GM18867 (cell line): ENCODE results near the gene PPP4R4.

Experiments used
- ATAC-seq: cut with Tn5 transposase; IDR thresholded peaks from one replicate; pipeline ENCODE4 v1.9.1; 2021; ENCODE audit warnings: mild to moderate bottlenecking, moderate library complexity; ENCODE audit not compliant: unreplicated experiment

The PPP4R4 gene

GRCh38 chr14:94173885-94174603 is at the start of gene PPP4R4:
PPP4R4 (plus strand) TSS chr14:94174322; CDS start chr14:94174466, 144 bp downstream.
- ATAC-seq = peak; percentile 79

GRCh38 chr14:94124582-94125377 is 49.3 kb upstream of the PPP4R4 start:
- no peak for ATAC-seq

- no peak for ATAC-seq
These were observed 48.3 kb upstream of the PPP4R4 start for GRCh38 chr14:94125659-94126418.

GRCh38 chr14:94126419-94126677 is 47.8 kb upstream of the PPP4R4 start:
- no peak for ATAC-seq

- ATAC-seq = no peak
These were observed 47.3 kb upstream of the PPP4R4 start for GRCh38 chr14:94126800-94127199.

GRCh38 chr14:94127330-94127729 is 46.8 kb upstream of the PPP4R4 start:
- no peak for ATAC-seq

- ATAC-seq = no peak
These were observed 45.8 kb upstream of the PPP4R4 start for GRCh38 chr14:94128216-94128839.

- peak; percentile 93 for ATAC-seq
These were observed 44.9 kb upstream of the PPP4R4 start, which contains the start of gene IFI27L2 for GRCh38 chr14:94129111-94129757. IFI27L2 (minus strand) TSS chr14:94129604; CDS start chr14:94129564, 40 bp downstream.

- peak; percentile 31 for ATAC-seq
These were observed 44.2 kb upstream of the PPP4R4 start for GRCh38 chr14:94129758-94130414.

- ATAC-seq = peak; percentile 38
These were observed 41.7 kb upstream of the PPP4R4 start for GRCh38 chr14:94132285-94132887.

GRCh38 chr14:94135476-94135875 is 38.6 kb upstream of the PPP4R4 start:
- no peak for ATAC-seq

- ATAC-seq = peak; percentile 68
These were observed 37.4 kb upstream of the PPP4R4 start for GRCh38 chr14:94136575-94137331.

- ATAC-seq = no peak
These were observed 35.9 kb upstream of the PPP4R4 start for GRCh38 chr14:94138251-94138650.

- no peak for ATAC-seq
These were observed 35.1 kb upstream of the PPP4R4 start for GRCh38 chr14:94139006-94139405.

- ATAC-seq = no peak
These were observed 34.7 kb upstream of the PPP4R4 start for GRCh38 chr14:94139421-94139820.

- no peak for ATAC-seq
These were observed 31.9 kb upstream of the PPP4R4 start for GRCh38 chr14:94142247-94142646.

GRCh38 chr14:94142836-94143235 is 31.3 kb upstream of the PPP4R4 start:
- ATAC-seq = no peak

- no peak for ATAC-seq
These were observed 30.9 kb upstream of the PPP4R4 start for GRCh38 chr14:94143239-94143638.

GRCh38 chr14:94143711-94144110 is 30.4 kb upstream of the PPP4R4 start:
- ATAC-seq = no peak
